Stimulated activated naive CD8-positive, alpha-beta T cell treated with anti-CD3 and anti-CD28 coated beads, Interleukin-15, Interleukin-2, amounts not matched to agents 100 ng/mL and 50 ng/mL, for 24 hours (primary cell): ENCODE results near the gene TAL1.
"Not testable (repeated sequence)": the region's sequence is repeated elsewhere in the genome, so short reads cannot be mapped to it uniquely, and the experiment has no call there.

Experiments used
- H3K27ac Mint-ChIP-seq: one replicate; pipeline ENCODE4 v1.8.0; 2021; ENCODE audit warnings: mild to moderate bottlenecking, mixed read lengths
- H3K27me3 Mint-ChIP-seq: one replicate; pipeline ENCODE4 v1.8.0; 2021; ENCODE audit warnings: mixed read lengths
- H3K36me3 Mint-ChIP-seq: one replicate; pipeline ENCODE4 v1.8.0; 2021; ENCODE audit warnings: low read depth, mixed read lengths
- H3K4me1 Mint-ChIP-seq: one replicate; pipeline ENCODE4 v1.8.0; 2021; ENCODE audit warnings: low read depth, mixed read lengths
- H3K4me3 Mint-ChIP-seq: one replicate; pipeline ENCODE4 v1.8.0; 2021; ENCODE audit warnings: mild to moderate bottlenecking, mixed read lengths
- H3K9me3 Mint-ChIP-seq: one replicate; pipeline ENCODE4 v1.8.0; 2021; ENCODE audit warnings: mixed read lengths

TAL1 gene

GRCh38 chr1:47209725-47210325 is 22.2 kb downstream of the TAL1 start:
- Mint-ChIP-seq H3K4me1 (no peaks in the 10 kb centered on the region), H3K4me3 (no peak overlapping the region), H3K27me3 (peaks cover 5% of the 10 kb centered on the region), H3K36me3 (no peaks in the 10 kb centered on the region), H3K27ac (no peak overlapping the region), H3K9me3 (no peaks in the 10 kb centered on the region)

GRCh38 chr1:47209091-47209490 is 22.9 kb downstream of the TAL1 start:
- Mint-ChIP-seq H3K4me3 (no peak overlapping the region), H3K36me3 (no peaks in the 10 kb centered on the region), H3K9me3 (no peaks in the 10 kb centered on the region), H3K27me3 (peaks cover 11% of the 10 kb centered on the region), H3K4me1 (no peaks in the 10 kb centered on the region), H3K27ac (no peak overlapping the region)

- H3K36me3 Mint-ChIP-seq = no peaks in the 10 kb centered on the region
- no peak overlapping the region for H3K4me3 Mint-ChIP-seq
- no peaks in the 10 kb centered on the region for H3K9me3 Mint-ChIP-seq
- no peaks in the 10 kb centered on the region for H3K4me1 Mint-ChIP-seq
- no peak overlapping the region for H3K27ac Mint-ChIP-seq
- peaks cover 17% of the 10 kb centered on the region for H3K27me3 Mint-ChIP-seq
Observed at GRCh38 chr1:47208374-47208850, 23.6 kb downstream of the TAL1 start.

- no peak overlapping the region for H3K27ac Mint-ChIP-seq
- H3K4me3 Mint-ChIP-seq = no peak overlapping the region
- H3K27me3 Mint-ChIP-seq = peaks cover 23% of the 10 kb centered on the region
- H3K9me3 Mint-ChIP-seq = no peaks in the 10 kb centered on the region
- no peaks in the 10 kb centered on the region for H3K4me1 Mint-ChIP-seq
- H3K36me3 Mint-ChIP-seq = no peaks in the 10 kb centered on the region
Observed at GRCh38 chr1:47207803-47208373, 24.1 kb downstream of the TAL1 start.

GRCh38 chr1:47205918-47206317 is 26.1 kb downstream of the TAL1 start:
- Mint-ChIP-seq H3K27ac (no peak overlapping the region), H3K4me1 (no peaks in the 10 kb centered on the region), H3K9me3 (no peaks in the 10 kb centered on the region), H3K4me3 (no peak overlapping the region), H3K36me3 (no peaks in the 10 kb centered on the region), H3K27me3 (peaks cover 28% of the 10 kb centered on the region)

GRCh38 chr1:47203504-47203903 is 28.5 kb downstream of the TAL1 start:
- H3K27ac Mint-ChIP-seq, H3K36me3 Mint-ChIP-seq, H3K9me3 Mint-ChIP-seq, H3K4me3 Mint-ChIP-seq, H3K4me1 Mint-ChIP-seq: not testable (repeated sequence)
- peaks cover 45% of the 10 kb centered on the region for H3K27me3 Mint-ChIP-seq

GRCh38 chr1:47201179-47201578 is 30.8 kb downstream of the TAL1 start:
- peaks cover 49% of the 10 kb centered on the region for H3K27me3 Mint-ChIP-seq
- H3K9me3 Mint-ChIP-seq = no peaks in the 10 kb centered on the region
- no peak overlapping the region for H3K4me3 Mint-ChIP-seq
- H3K36me3 Mint-ChIP-seq = no peaks in the 10 kb centered on the region
- H3K27ac Mint-ChIP-seq = no peak overlapping the region
- no peaks in the 10 kb centered on the region for H3K4me1 Mint-ChIP-seq

GRCh38 chr1:47198214-47198613 is 33.8 kb downstream of the TAL1 start:
- Mint-ChIP-seq H3K9me3 (no peaks in the 10 kb centered on the region), H3K4me3 (no peak overlapping the region), H3K4me1 (no peaks in the 10 kb centered on the region), H3K27ac (no peak overlapping the region), H3K36me3 (no peaks in the 10 kb centered on the region), H3K27me3 (peaks cover 40% of the 10 kb centered on the region)

GRCh38 chr1:47196622-47197021 is 35.4 kb downstream of the TAL1 start:
- Mint-ChIP-seq H3K27ac (no peak overlapping the region), H3K9me3 (no peaks in the 10 kb centered on the region), H3K36me3 (no peaks in the 10 kb centered on the region), H3K4me3 (no peak overlapping the region), H3K4me1 (no peaks in the 10 kb centered on the region), H3K27me3 (peaks cover 36% of the 10 kb centered on the region)

GRCh38 chr1:47195981-47196380 is 36.0 kb downstream of the TAL1 start:
- not testable (repeated sequence) for H3K4me1 Mint-ChIP-seq, H3K9me3 Mint-ChIP-seq, H3K36me3 Mint-ChIP-seq, H3K27ac Mint-ChIP-seq, H3K4me3 Mint-ChIP-seq
- peaks cover 31% of the 10 kb centered on the region for H3K27me3 Mint-ChIP-seq

GRCh38 chr1:47194311-47194710 is 37.7 kb downstream of the TAL1 start:
- no peaks in the 10 kb centered on the region for H3K36me3 Mint-ChIP-seq
- H3K4me1 Mint-ChIP-seq = no peaks in the 10 kb centered on the region
- H3K27me3 Mint-ChIP-seq = peaks cover 23% of the 10 kb centered on the region
- no peak overlapping the region for H3K4me3 Mint-ChIP-seq
- no peaks in the 10 kb centered on the region for H3K9me3 Mint-ChIP-seq
- H3K27ac Mint-ChIP-seq = no peak overlapping the region

- not testable (repeated sequence) for H3K4me1 Mint-ChIP-seq, H3K27ac Mint-ChIP-seq, H3K4me3 Mint-ChIP-seq, H3K9me3 Mint-ChIP-seq, H3K36me3 Mint-ChIP-seq
- peaks cover 15% of the 10 kb centered on the region for H3K27me3 Mint-ChIP-seq
Observed at GRCh38 chr1:47193496-47193895, 38.5 kb downstream of the TAL1 start.

GRCh38 chr1:47192458-47193384 is 39.3 kb downstream of the TAL1 start:
- Mint-ChIP-seq H3K27me3 (peaks cover 7% of the 10 kb centered on the region), H3K36me3 (no peaks in the 10 kb centered on the region), H3K4me1 (no peaks in the 10 kb centered on the region), H3K9me3 (no peaks in the 10 kb centered on the region), H3K4me3 (no peak overlapping the region), H3K27ac (no peak overlapping the region)

- Mint-ChIP-seq H3K27me3 (peaks cover 5% of the 10 kb centered on the region), H3K4me1 (no peaks in the 10 kb centered on the region), H3K27ac (no peak overlapping the region), H3K9me3 (no peaks in the 10 kb centered on the region), H3K4me3 (no peak overlapping the region), H3K36me3 (no peaks in the 10 kb centered on the region)
Observed at GRCh38 chr1:47191940-47192457, 40.0 kb downstream of the TAL1 start.

- Mint-ChIP-seq H3K9me3 (no peaks in the 10 kb centered on the region), H3K4me3 (no peak overlapping the region), H3K27me3 (peaks cover 5% of the 10 kb centered on the region), H3K27ac (no peak overlapping the region), H3K4me1 (no peaks in the 10 kb centered on the region), H3K36me3 (no peaks in the 10 kb centered on the region)
Observed at GRCh38 chr1:47190857-47191256, 41.2 kb downstream of the TAL1 start.
